ENCODE measurements around the gene EIF3I. TPM values are rescaled to one million over a fixed set of nuclear protein-coding genes. Genes with fewer than 3 reads are reported as not detected.
A peak's percentile ranks its signal among the peaks of the same experiment; 100 is the strongest.

The EIF3I gene
- total RNA-seq, 6 donors from 2014 or later = 62.9 to 173 (median 109) TPM

GRCh38 chr1:32197074-32197473 is 25.1 kb upstream of the EIF3I start:
- peak in 1 of 2 donors; percentile 37 for DNase-seq
- Histone ChIP-seq H3K4me1 (peaks cover 14 to 31% (median 23%) of the 10 kb centered on the region in 4 donors), H3K27ac (peak overlapping the region in 1 of 4 donors; percentile 25), H3K36me3 (peaks cover 31 to 58% (median 50%) of the 10 kb centered on the region in 4 donors), H3K27me3 (no peaks in the 10 kb centered on the region), H3K9me3 (no peaks in the 10 kb centered on the region), H3K4me3 (no peak overlapping the region)
- TF ChIP-seq POLR2A (IDR thresholded peaks at IDR 0.05) = peak in 1 of 4 donors; percentile 9
- no peak for TF ChIP-seq EP300 (IDR thresholded peaks at IDR 0.05)
- no peak for TF ChIP-seq CTCF (IDR thresholded peaks at IDR 0.05)
- no peak for TF ChIP-seq POLR2AphosphoS5 (IDR thresholded peaks at IDR 0.05)
- 71 to 83% methylated on average over 1 of the region's 1 CpG for WGBS, 2 donors
- peak in 1 of 2 donors; percentile 73 for ATAC-seq (ENCODE audit: low FRiP score in 2 of 2)

GRCh38 chr1:32197837-32198236 is 24.4 kb upstream of the EIF3I start:
- peaks cover 15 to 31% (median 25%) of the 10 kb centered on the region in 4 donors for H3K4me1 ChIP-seq
- no peak overlapping the region for H3K4me3 ChIP-seq
- WGBS, 2 donors = 79 to 80% methylated on average over 6 of the region's 6 CpGs
- TF ChIP-seq POLR2AphosphoS5 (IDR thresholded peaks at IDR 0.05) (no peak), CTCF (IDR thresholded peaks at IDR 0.05) (no peak), EP300 (IDR thresholded peaks at IDR 0.05) (no peak), POLR2A (IDR thresholded peaks at IDR 0.05) (no peak)
- peaks cover 26 to 51% (median 42%) of the 10 kb centered on the region in 4 donors for H3K36me3 ChIP-seq
- peak overlapping the region in 3 of 4 donors; percentile 4 to 20 (median 11) for H3K27ac ChIP-seq
- no peak for ATAC-seq (ENCODE audit: low FRiP score in 2 of 2)
- H3K9me3 ChIP-seq = no peaks in the 10 kb centered on the region
- no peak for DNase-seq
- no peaks in the 10 kb centered on the region for H3K27me3 ChIP-seq

- Histone ChIP-seq H3K36me3 (peaks cover 21 to 45% (median 36%) of the 10 kb centered on the region in 4 donors), H3K27me3 (no peaks in the 10 kb centered on the region), H3K9me3 (no peaks in the 10 kb centered on the region), H3K4me1 (peaks cover 15 to 31% (median 25%) of the 10 kb centered on the region in 4 donors), H3K27ac (peak overlapping the region in 3 of 4 donors; percentile 4 to 27 (median 20)), H3K4me3 (no peak overlapping the region)
- no peak for ATAC-seq (ENCODE audit: low FRiP score in 2 of 2)
- WGBS, 2 donors = 81 to 84% methylated on average over 3 of the region's 3 CpGs
- DNase-seq = no peak
- no peak for TF ChIP-seq EP300 (IDR thresholded peaks at IDR 0.05)
- TF ChIP-seq POLR2AphosphoS5 (IDR thresholded peaks at IDR 0.05) = no peak
- no peak for TF ChIP-seq POLR2A (IDR thresholded peaks at IDR 0.05)
- TF ChIP-seq CTCF (IDR thresholded peaks at IDR 0.05) = no peak
These were observed 23.8 kb upstream of the EIF3I start for GRCh38 chr1:32198237-32199042.

GRCh38 chr1:32199043-32199716 is 23.0 kb upstream of the EIF3I start:
- H3K36me3 ChIP-seq = peaks cover 15 to 37% (median 29%) of the 10 kb centered on the region in 4 donors
- no peak for TF ChIP-seq EP300 (IDR thresholded peaks at IDR 0.05)
- no peak for TF ChIP-seq POLR2AphosphoS5 (IDR thresholded peaks at IDR 0.05)
- TF ChIP-seq CTCF (IDR thresholded peaks at IDR 0.05) = no peak
- no peak for TF ChIP-seq POLR2A (IDR thresholded peaks at IDR 0.05)
- H3K27ac ChIP-seq = peak overlapping the region in 1 of 4 donors; percentile 27
- ATAC-seq (ENCODE audit: low FRiP score in 2 of 2) (no peak), DNase-seq (no peak)
- H3K27me3 ChIP-seq = no peaks in the 10 kb centered on the region
- H3K4me3 ChIP-seq = no peak overlapping the region
- peaks cover 15 to 31% (median 25%) of the 10 kb centered on the region in 4 donors for H3K4me1 ChIP-seq
- 82 to 83% methylated on average over 2 to 4 of the region's 4 CpGs for WGBS, 2 donors
- no peaks in the 10 kb centered on the region for H3K9me3 ChIP-seq

All from upper lobe of left lung (tissue), 6 donors.